ENCODE measurements around the gene DYNC2H1. TPM values are rescaled to one million over a fixed set of nuclear protein-coding genes. Genes with fewer than 3 reads are reported as not detected.
A peak's percentile ranks its signal among the peaks of the same experiment; 100 is the strongest.

Gene DYNC2H1, protein sequence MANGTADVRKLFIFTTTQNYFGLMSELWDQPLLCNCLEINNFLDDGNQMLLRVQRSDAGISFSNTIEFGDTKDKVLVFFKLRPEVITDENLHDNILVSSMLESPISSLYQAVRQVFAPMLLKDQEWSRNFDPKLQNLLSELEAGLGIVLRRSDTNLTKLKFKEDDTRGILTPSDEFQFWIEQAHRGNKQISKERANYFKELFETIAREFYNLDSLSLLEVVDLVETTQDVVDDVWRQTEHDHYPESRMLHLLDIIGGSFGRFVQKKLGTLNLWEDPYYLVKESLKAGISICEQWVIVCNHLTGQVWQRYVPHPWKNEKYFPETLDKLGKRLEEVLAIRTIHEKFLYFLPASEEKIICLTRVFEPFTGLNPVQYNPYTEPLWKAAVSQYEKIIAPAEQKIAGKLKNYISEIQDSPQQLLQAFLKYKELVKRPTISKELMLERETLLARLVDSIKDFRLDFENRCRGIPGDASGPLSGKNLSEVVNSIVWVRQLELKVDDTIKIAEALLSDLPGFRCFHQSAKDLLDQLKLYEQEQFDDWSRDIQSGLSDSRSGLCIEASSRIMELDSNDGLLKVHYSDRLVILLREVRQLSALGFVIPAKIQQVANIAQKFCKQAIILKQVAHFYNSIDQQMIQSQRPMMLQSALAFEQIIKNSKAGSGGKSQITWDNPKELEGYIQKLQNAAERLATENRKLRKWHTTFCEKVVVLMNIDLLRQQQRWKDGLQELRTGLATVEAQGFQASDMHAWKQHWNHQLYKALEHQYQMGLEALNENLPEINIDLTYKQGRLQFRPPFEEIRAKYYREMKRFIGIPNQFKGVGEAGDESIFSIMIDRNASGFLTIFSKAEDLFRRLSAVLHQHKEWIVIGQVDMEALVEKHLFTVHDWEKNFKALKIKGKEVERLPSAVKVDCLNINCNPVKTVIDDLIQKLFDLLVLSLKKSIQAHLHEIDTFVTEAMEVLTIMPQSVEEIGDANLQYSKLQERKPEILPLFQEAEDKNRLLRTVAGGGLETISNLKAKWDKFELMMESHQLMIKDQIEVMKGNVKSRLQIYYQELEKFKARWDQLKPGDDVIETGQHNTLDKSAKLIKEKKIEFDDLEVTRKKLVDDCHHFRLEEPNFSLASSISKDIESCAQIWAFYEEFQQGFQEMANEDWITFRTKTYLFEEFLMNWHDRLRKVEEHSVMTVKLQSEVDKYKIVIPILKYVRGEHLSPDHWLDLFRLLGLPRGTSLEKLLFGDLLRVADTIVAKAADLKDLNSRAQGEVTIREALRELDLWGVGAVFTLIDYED (N-terminal part only)
- 26.2 TPM for total RNA-seq

DNA sequence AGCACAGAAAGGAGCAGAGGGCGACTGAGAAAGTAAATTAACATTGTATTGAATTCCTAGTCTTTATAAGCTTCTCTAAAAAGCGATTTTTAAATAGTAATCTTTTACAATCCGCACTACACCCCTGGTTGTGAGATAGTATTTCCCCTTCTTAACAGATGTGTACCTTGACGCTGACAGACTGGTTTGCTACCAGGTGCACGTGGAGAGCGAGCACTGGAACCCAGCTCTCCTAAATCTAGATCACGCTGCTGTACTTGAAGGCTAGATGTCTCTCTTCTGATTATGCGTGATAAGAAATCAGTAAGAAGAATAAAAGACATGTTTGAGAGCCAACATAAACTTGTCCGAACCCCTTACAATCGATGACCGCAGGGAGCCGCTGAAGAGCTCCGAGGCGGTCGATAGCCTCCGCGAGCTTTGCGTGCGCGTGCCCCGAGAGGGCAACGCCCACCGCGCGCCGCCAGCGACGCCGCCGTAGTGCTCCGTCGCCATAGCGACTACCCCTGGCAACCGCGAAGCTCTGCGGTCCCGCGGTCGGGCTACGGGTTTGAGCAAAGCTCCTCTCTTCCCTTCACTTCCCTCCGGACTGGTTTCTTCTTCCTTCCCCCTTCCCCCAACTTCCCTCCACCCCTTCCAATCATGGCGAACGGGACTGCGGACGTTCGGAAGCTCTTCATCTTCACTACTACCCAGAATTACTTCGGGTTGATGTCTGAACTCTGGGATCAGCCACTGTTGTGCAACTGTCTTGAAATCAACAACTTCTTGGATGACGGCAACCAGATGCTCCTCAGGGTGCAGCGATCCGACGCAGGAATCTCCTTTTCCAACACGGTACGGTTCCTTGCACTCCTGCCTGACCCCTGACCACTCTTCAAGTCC is at the start of gene DYNC2H1:
Gene DYNC2H1, plus strand, starts transcription at position 494 of the 885 bp plus-strand sequence. Its CDS starts 149 bp downstream, at position 643.
- DNase-seq (ENCODE audit: low spot score): peak; percentile 87

DNA sequence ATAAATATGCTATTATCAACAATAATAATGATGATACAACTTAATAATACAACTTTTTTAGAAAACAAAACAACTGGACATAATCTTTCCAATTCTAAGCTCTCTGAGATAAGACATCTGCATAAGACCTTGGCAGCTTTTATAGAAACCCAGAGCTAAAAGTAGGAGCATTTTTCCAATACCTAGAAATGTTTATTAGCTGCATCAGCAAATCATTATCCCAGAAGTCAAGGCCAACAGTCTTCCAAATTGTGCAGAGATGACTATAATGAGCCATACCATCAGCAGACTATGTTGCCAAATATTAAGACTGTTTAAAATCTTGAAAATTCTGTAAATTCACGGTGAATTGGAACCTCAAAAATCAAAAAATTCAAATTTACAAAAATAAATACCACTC is 47.6 kb upstream of the DYNC2H1 start:
- DNase-seq (ENCODE audit: low spot score): no peak

DNA sequence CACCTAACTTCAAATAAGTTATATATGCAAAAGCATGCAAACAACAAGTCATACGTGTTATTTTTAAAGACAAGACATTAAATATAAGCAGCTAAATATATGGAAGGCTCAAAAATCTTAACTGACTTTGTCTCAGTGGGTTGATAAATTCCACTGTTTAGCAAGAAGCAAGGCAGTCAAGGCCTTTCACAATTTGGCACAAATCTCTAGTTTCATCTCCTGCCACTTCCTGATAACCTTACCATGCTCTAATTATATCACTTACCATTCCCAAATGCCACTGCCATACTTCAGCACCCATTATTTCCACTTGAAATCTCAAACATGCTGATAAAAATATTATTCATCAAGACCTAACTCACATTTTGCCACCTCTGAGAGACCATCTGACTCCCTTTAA is 42.1 kb upstream of the DYNC2H1 start:
- no peak for DNase-seq (ENCODE audit: low spot score)

DNA sequence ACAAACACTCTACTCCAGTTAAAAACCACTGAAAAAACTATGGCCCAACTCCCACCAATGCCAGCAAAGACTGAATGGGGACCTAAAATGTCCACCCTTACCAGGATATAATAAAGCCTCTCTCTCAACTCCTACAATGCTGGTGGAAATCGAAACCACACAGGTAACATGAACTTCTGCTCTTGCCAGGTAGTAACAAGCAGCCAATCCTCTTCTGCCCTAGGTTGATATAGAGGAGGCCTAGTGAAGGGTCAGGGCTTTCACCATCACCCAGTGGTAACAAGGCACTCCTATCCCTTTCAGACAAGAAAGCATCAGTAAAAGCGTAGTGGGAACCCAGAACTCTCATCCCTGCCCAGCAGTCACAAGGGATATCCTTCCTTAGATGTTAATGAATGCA is 39.9 kb upstream of the DYNC2H1 start:
- DNase-seq (ENCODE audit: low spot score): no peak

DNA sequence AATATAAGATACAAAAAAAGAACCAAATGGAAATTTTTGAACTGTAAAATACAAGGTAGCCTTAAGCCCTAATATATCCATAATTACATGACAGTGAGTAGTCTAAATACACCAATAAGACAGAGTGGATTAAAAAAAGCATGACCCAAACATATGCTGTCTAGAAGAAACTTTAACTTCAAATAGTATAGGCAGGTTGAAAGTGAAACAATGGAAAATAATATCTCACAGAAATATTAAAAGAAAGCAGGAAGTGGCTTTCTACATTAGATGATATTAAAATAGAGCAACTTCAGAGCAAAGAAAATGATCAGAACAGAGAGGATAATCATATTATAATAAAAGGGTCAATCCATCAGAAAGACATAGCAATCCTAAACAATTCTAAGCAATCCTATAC is 39.1 kb upstream of the DYNC2H1 start:
- DNase-seq (ENCODE audit: low spot score): no peak

DNA sequence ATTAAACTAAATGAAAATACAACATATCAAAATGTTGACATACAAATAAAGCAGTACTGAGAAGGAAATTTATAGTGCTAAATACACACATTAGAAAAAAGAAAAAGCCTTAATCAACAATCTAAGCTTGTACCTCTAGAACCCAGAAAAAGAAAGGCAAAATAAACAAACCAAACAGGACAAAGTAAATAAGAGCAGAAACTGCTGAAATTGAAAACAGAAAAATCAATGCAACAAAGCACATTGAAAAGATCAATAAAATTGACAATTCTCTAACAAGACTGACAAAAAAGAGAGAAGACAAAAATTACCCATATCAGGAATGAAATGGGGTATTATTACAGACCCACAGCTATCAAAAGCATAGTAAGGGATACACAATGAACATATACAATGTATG is 38.2 kb upstream of the DYNC2H1 start:
- DNase-seq (ENCODE audit: low spot score): no peak

DNA sequence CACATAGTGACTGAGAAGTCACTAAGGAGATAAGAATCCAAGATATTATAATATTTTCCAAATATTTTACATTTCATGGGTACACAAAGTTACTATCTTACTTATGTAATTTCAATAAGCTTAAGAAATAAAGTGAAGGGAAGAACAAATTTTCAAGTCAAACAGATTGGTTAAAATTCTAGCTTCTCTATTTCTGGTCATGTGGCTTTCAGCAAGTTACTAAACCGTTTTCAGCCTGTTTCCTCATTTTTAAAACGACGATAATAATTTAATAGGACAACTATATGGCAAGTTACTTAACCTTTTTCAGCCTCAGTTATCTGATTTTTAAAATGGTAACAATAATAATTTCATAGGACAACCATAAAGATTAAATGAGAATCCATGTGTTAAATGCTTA is 32.9 kb upstream of the DYNC2H1 start:
- no peak for DNase-seq (ENCODE audit: low spot score)

DNA sequence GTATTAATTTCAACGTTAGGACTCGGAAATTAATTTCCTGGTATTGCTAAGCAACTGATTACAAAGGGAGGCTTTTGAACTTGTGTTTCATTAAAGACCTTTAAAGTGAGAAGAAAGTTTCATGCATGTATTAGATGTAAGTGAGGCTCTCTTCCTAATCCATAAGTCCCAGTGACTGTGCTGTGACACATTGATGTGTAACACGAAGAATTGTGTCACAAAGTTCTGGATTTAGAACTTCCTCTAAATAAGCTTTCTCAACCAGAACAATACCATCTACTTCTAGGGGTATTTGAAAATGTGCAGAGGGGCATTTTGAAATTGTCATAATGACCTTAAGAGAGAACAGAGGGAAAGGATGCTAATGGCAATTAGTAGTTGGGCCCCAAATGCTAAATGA is 31.7 kb upstream of the DYNC2H1 start:
- DNase-seq (ENCODE audit: low spot score): no peak

DNA sequence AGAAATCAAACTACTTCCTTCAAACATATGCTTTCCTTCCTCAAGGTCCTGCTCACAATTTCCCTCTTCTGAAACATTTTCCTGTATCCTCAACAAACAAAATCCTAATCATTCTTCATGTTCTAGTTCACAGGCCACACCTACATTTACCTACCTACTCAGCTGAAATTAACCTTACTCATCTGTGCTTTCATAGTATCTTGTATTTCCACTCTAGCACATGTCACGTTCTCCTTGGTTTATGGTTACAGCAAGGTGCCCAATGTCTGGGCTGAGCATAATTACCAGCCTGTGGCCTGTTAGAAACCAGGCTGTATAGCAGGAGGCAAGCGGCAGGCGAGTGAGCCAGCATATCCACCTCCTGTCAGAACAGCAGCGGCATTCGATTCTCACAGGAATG is 30.5 kb upstream of the DYNC2H1 start:
- no peak for DNase-seq (ENCODE audit: low spot score)

DNA sequence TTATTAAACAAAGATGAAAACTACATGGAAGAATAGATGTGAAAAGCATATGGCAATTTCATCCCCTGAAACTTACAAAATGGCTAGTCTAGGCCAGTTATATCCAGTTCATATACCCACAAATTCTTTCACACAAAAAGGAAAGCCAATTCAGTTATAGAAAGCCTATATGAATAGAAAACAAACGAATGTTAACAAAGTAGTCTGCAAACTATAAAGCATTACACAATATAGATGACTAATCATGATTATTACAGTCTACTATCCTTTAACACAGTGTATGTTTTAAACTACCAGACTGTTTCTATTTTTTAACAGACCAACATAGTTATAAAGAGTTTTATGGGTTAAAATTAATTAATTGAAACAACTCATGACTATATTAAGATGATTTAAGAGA is 29.4 kb upstream of the DYNC2H1 start:
- DNase-seq (ENCODE audit: low spot score): no peak

DNA sequence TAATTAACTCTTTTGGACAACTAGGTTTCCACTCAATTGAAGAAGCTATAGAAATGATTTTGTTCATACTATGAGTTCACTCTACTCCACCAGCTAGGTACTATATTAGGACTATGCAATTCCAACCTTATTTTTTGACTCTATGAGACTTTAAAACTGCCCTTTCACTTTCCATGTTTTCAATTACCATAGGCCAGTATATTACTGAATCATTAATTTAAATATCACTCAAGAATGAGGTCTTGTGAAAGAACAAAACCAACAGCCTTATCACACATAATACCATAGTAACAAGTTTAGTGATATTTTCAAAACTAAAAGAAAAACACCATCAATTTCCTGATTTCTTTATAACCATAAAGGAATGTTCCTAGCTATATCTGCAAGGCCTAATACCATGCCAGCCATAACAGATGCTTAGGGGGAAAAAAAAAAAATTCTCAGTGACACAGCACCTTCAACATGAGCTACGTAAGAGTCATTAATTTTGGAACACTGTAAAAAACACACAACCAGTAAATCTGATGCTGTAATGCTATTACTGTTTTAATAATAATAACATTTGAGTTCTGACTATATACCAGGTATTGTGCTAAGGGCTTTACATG is 23.4 kb upstream of the DYNC2H1 start:
- no peak for DNase-seq (ENCODE audit: low spot score)

DNA sequence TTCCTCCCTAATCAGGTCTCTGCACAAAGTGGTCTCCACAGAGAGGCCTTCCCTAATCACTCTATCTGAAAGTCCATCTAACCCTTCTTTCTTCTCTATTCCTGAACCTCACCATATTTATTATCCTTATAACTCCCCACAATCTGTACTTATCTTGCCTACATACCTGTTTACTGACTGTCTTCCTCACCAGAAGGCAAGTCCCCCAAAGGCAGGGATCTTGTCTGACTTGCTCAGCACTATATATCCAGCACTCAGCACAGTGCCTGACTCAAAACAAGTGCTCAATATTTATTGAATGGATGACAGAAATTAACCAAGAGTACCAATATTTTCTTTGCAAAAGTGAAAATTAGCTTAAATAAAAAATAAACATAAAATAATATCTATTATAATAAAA is 22.8 kb upstream of the DYNC2H1 start:
- DNase-seq (ENCODE audit: low spot score): no peak

DNA sequence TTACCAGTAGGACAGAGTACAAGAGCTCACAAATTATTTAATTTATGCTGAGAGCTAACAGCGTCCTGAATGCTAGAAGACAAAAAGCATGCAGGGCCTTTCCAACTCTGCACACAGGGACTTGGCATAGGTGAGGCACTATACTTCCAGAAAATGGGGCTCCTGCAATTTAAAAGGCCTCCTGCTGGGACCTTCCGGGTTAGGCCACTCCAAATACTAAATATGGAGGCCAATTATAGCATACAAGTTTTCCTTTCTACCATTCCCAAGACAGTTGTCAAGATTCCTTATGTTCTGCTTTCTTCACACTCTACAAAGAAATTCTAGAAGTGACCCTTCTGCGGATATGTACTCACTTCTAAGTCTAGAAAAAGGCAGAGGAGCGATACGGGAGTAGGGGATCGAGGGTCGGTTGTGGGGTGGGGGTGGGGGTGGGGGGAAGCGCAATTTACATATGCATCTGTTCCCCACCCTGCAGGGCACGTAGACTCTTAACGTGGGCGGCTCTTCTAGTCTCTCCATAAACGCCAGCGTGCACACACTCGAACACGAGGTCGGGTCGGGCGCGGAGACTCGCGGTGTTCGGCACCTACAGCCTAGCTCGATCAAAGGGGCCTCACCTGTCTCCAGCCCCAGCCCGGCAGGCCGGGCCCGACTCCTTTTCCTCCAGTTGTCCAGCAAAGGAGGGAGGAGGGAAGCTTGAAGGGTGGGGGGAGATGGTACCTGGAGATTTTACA is 18.0 kb upstream of the DYNC2H1 start:
- DNase-seq (ENCODE audit: low spot score): peak; percentile 44

DNA sequence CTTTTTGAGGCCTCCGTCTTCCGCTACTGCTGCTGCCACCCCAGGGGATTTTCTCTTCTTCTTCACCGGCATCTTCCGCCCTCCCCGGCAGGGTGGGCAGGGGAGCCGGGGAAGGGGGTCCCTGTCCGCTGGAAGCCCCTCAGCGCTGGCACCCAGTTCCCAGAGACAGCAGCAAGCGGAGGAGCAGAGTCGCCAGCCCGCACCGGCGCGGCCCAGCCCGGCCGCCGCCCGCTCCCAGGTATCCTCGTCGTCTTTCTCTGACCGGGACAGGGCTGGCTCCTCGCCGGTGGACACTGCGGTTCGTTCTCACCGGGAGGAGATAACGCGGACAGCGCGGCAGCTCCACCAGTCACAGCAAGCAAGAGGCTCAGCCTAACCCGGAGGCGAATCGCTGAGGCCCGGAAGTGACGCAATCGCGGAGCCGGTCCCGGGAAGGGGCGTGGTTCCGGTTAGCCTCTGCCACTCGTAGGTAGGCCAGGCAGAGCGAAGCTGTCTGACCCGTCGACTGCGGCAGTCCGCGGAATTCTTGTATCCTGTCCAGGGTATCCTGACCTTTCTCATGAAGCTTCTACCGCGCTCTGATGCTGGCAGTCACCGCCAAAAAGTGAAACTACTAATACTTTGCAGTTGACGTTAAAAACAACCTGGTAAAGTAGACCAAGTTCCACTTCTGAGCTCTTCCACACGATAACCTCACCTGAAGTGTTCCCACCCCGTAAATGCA is 17.3 kb upstream of the DYNC2H1 start, which contains the start of gene DCUN1D5:
Gene DCUN1D5, minus strand, starts transcription at position 360 of the 724 bp plus-strand sequence. Its CDS starts 288 bp downstream, at position 72.
- peak; percentile 98 for DNase-seq (ENCODE audit: low spot score)

DNA sequence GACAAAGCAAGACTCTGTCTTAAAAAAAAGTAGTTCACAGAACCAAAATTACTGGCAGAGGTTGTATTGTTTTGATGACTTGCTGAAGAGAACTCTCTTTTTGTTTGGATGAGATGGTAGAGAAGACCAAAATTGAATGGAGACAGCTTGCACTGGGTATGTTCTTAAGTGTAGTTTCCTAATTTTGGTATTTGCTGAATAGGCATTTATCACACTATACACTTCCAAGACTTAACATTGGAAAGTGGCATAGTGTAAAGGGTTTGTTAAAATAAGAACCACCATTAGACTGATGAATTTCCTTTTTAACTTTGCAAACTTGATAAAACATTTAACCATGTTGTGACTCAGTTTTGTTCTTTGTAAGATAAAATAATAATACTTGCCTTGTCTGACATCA is 11.9 kb upstream of the DYNC2H1 start:
- no peak for DNase-seq (ENCODE audit: low spot score)

DNA sequence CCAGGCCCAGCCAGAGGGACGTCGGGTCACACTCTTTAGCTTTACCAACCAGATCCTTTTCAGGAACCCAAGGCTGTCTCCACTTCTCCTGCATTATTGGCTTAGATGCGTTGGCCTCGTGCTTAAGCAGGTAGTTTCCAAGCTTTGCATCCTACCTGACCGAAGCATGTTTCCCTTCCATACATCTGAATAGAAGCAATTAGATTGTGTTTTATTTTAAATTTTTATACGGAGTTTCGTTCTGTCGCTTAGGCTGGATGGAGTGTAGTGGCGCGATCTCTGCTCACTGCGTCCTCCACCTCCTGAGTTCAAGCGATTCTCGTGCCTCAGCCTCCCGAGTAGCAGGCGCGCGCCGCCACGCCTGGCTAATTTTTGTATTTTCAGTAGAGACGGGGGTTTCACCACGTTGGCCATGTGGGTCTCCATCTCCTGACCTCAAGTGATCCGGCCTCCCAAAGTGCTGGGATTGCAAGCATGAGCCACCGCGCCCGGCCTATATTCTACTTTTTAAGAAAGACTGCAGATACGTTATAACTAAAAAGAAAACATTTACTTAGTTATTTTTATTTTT is 677 bp downstream of the DYNC2H1 start:
- no peak for DNase-seq (ENCODE audit: low spot score)

DNA sequence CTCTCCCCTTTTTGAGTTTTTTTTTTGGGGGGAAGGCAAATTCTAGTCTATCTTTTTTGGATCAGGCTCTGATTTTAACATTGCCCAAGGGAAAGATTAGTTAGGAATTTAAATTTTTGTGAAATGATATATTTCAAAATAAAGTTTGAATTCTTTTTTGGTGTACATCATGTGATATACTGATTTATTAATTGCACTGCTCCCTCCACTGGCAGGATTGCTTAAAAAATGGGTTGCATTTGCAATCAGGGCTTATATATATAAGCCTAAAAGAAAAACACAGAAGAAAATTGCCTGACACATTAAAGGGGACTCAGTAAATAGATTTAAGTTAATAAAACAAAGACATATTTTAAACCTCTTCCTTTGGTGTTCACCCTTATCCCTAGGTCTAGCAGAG is 1.2 kb downstream of the DYNC2H1 start:
- no peak for DNase-seq (ENCODE audit: low spot score)

DNA sequence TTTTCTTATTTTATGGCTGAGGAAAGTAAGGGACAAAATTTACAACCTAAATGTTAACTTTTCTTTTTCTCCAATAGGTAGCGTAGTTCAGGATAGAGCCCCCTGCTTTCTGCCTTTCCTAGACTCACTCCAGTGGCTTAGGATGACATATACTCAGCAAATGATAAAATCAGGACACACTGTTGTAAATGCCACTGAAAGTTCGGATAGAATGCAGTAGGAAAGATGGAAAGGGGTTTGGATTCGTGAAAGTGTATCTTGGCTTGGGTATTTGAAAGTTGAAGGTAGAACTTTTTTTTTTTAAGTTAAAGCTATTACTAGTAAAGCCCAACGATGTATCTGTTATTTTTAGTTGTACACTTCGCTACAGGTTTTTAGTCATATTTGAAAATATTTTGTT is 2.2 kb downstream of the DYNC2H1 start:
- DNase-seq (ENCODE audit: low spot score): no peak

DNA sequence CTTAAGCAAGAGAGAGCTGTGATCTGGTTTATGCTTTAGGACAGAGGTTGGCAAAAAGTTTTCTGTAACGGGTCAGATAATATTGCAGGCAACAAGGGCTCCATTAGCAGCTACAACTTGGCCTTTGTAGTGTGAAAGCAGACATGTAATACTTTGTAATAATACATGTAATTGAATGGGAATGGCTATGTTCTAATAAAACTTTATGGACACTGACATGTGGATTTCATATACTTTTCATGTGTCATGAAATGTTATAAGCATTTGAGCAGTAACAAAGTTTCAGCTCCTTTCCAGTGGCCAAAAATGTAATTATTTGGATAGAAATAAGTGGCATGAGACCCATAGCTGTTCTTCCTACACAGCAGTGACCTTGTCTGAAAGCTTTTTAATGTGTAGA is 3.1 kb downstream of the DYNC2H1 start:
- DNase-seq (ENCODE audit: low spot score): no peak
